ENCODE results near the gene MRAP. TPM values are rescaled to one million over a fixed set of nuclear protein-coding genes. Genes with fewer than 3 reads are reported as not detected.
"Not testable (repeated sequence)": the region's sequence is repeated elsewhere in the genome, so short reads cannot be mapped to it uniquely, and the experiment has no call there.

The MRAP gene
- total RNA-seq, 1 experiment from 2014 or later, result not detected

GRCh38 chr21:32265321-32265720, 33.3 kb upstream of the MRAP start:
- H2AFZ ChIP-seq (ENCODE audit: low read depth, low read length, poor library complexity, severe bottlenecking); H3K4me1 ChIP-seq (ENCODE audit: control insufficient read depth in 1 of 2, insufficient read depth in 2 of 2, low read length in 2 of 2); H4K20me1 ChIP-seq (ENCODE audit: insufficient read depth); RAD21 ChIA-PET (ENCODE audit: low non-redundant PET in 1 of 2, low total read pairs in 2 of 2, uncharacterized antibody in 2 of 2, unreplicated experiment in 2 of 2); POLR2A ChIA-PET; H3K4me2 ChIP-seq (ENCODE audit: low read length); DNase-seq (ENCODE audit: low read depth, low spot score); H3K27me3 ChIP-seq (ENCODE audit: insufficient read depth, low read length); H3K36me3 ChIP-seq (ENCODE audit: control insufficient read depth in 1 of 2, insufficient read depth in 2 of 2, low read length in 2 of 2); intact Hi-C loops (cut with micrococcal nuclease); H3K9ac ChIP-seq (ENCODE audit: low read length); H3K27ac ChIP-seq (ENCODE audit: low read depth, low read length); H3K79me2 ChIP-seq (ENCODE audit: insufficient read depth, low read length); H3K9me3 ChIP-seq (ENCODE audit: control insufficient read depth in 1 of 2, insufficient read depth in 1 of 2, low read depth in 1 of 2, low read length in 2 of 2); ATAC-seq; H3K4me3 ChIP-seq (replicated peaks in 1 of 2; ENCODE audit: low read depth in 1 of 2, low read length in 2 of 2); CTCF ChIA-PET; H3K9me2 ChIP-seq (ENCODE audit: insufficient read depth); BruUV-seq (replicated peaks): not testable (repeated sequence)

- no peak overlapping the region for H3K4me3 ChIP-seq (replicated peaks in 1 of 2; ENCODE audit: low read depth in 1 of 2, low read length in 2 of 2)
- no peak for TF ChIP-seq POLR2AphosphoS5 (IDR thresholded peaks at IDR 0.05; ENCODE audit: low read depth, low read length)
- no peak for TF ChIP-seq CTCF (IDR thresholded peaks at IDR 0.05 in 2 of 3, conservative IDR thresholded peaks at IDR 0.05 in 1 of 3; ENCODE audit: borderline replicate concordance in 1 of 3, insufficient read depth in 1 of 3, low read depth in 2 of 3, low read length in 2 of 3)
- TF ChIP-seq TCF7L2 (IDR thresholded peaks at IDR 0.05; ENCODE audit: borderline replicate concordance, extremely low read depth, insufficient read depth, insufficient read length), result no peak
- TF ChIP-seq RAD21 (IDR thresholded peaks at IDR 0.05; ENCODE audit: low read depth), result no peak
- TF ChIP-seq ZBTB33 (IDR thresholded peaks at IDR 0.05; ENCODE audit: extremely low read depth, insufficient replicate concordance, low read length), result no peak
- no peak for TF ChIP-seq MAX (IDR thresholded peaks at IDR 0.05)
- no peak for TF ChIP-seq SP1 (IDR thresholded peaks at IDR 0.05; ENCODE audit: low read depth)
- TF ChIP-seq POLR2A (IDR thresholded peaks at IDR 0.05; ENCODE audit: borderline replicate concordance, extremely low read depth, insufficient read depth, insufficient read length), result no peak
- no peak for TF ChIP-seq SIN3A (IDR thresholded peaks at IDR 0.05; ENCODE audit: low read depth)
- TF ChIP-seq JUND (IDR thresholded peaks at IDR 0.05), result no peak
- no peak for TF ChIP-seq ZNF274 (IDR thresholded peaks at IDR 0.05; ENCODE audit: low read depth, low read length)
- no peak for TF ChIP-seq YY1 (IDR thresholded peaks at IDR 0.05; ENCODE audit: extremely low read depth, insufficient replicate concordance, low read depth, low read length)
- TF ChIP-seq ELF1 (IDR thresholded peaks at IDR 0.05; ENCODE audit: borderline replicate concordance, low read depth), result no peak
- no peak for TF ChIP-seq EZH2 (IDR thresholded peaks at IDR 0.05)
These were observed 27.9 kb upstream of the MRAP start for GRCh38 chr21:32270748-32271147.

More at GRCh38 chr21:32270748-32271147, 27.9 kb upstream of the MRAP start:
- Histone ChIP-seq H3K9me2 (ENCODE audit: insufficient read depth) (no peaks in the 10 kb centered on the region), H3K4me2 (ENCODE audit: low read length) (no peak overlapping the region), H3K36me3 (ENCODE audit: control insufficient read depth in 1 of 2, insufficient read depth in 2 of 2, low read length in 2 of 2) (peaks cover 17 to 22% of the 10 kb centered on the region in 2 experiments; a peak in 3 of 4 replicates), H3K9me3 (ENCODE audit: control insufficient read depth in 1 of 2, insufficient read depth in 1 of 2, low read depth in 1 of 2, low read length in 2 of 2) (no peaks in the 10 kb centered on the region), H3K27ac (ENCODE audit: low read depth, low read length) (no peak overlapping the region), H4K20me1 (ENCODE audit: insufficient read depth) (no peaks in the 10 kb centered on the region), H3K4me1 (ENCODE audit: control insufficient read depth in 1 of 2, insufficient read depth in 2 of 2, low read length in 2 of 2) (no peaks in the 10 kb centered on the region), H2AFZ (ENCODE audit: low read depth, low read length, poor library complexity, severe bottlenecking) (no peak overlapping the region), H3K9ac (ENCODE audit: low read length) (no peak overlapping the region), H3K79me2 (ENCODE audit: insufficient read depth, low read length) (peaks cover 22% of the 10 kb centered on the region; the same call in 1 of the 2 replicates), H3K27me3 (ENCODE audit: insufficient read depth, low read length) (no peaks in the 10 kb centered on the region)
- POLR2A ChIA-PET, result no interaction called here
- ATAC-seq (no peak), DNase-seq (ENCODE audit: low read depth, low spot score) (no peak)
- intact Hi-C loops (cut with micrococcal nuclease), result no loop called here
- CTCF ChIA-PET, result no interaction called here
- no TSS peak for BruUV-seq (replicated peaks)
- RAD21 ChIA-PET (ENCODE audit: low non-redundant PET in 1 of 2, low total read pairs in 2 of 2, uncharacterized antibody in 2 of 2, unreplicated experiment in 2 of 2), result no interaction called here

All from HCT116 (cell line).